Activated CD8-positive, alpha-beta memory T cell treated with anti-CD3 and anti-CD28 coated beads, Interleukin-2, amount 50 U/mL, for 48 hours (primary cell): ENCODE measurements around the gene SLC39A11.
"Not testable (repeated sequence)": the region's sequence is repeated elsewhere in the genome, so short reads cannot be mapped to it uniquely, and the experiment has no call there.

Experiments used
- DNase-seq: peaks from one replicate; pipeline ENCODE4 v3.0.0-alpha.2; 2020

Gene SLC39A11

GRCh38 chr17:72999474-72999873 lies 93.0 kb downstream of the SLC39A11 start:
- DNase-seq = not testable (repeated sequence)

- no peak for DNase-seq
These were observed 94.1 kb downstream of the SLC39A11 start for GRCh38 chr17:72998343-72998742.

DNA sequence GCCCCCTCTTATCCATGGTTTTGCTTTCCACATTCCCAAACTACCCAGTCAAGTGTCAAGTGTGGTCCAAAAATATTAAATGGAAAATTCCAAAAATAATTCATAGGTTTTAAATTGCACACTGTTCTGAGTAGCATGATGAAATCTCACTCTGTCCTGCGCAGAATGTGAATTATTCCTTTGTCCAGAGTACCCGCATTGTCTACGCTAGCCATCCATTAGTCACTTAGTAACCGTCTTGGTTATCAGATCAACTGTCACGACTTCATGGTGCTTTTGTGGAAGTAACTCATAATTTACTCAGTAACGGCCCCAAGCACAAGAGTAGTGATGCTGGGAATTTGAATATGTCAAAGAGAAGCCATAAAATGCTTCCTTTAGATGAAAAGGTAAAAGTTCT lies 94.9 kb downstream of the SLC39A11 start:
- no peak for DNase-seq

GRCh38 chr17:72996791-72997190 lies 95.7 kb downstream of the SLC39A11 start:
- DNase-seq = no peak

GRCh38 chr17:72995008-72995656 lies 97.4 kb downstream of the SLC39A11 start:
- no peak for DNase-seq

- not testable (repeated sequence) for DNase-seq
These were observed 99.6 kb downstream of the SLC39A11 start for GRCh38 chr17:72992783-72993467.

- no peak for DNase-seq
These were observed 100.8 kb downstream of the SLC39A11 start for GRCh38 chr17:72991651-72992050.

GRCh38 chr17:72989074-72989610 lies 103.3 kb downstream of the SLC39A11 start:
- no peak for DNase-seq

DNA sequence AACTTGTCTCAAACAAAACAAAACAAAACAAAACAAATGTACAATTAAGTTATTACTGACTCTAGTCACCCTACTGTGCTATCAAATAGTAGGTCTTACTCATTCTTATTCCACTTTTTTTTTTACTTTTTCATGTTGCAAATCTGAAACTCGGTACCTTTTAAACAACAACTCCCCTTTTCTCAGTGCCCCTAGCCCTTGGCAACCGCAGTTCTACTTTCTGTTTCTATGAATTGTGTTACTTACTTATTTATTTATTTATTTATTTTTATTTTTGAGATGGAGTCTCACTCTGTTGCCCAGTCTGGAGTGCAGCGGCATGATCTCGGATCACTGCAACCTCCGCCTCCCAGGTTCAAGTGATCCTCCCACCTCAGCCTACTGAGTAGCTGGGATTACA lies 104.0 kb downstream of the SLC39A11 start:
- DNase-seq = no peak

DNA sequence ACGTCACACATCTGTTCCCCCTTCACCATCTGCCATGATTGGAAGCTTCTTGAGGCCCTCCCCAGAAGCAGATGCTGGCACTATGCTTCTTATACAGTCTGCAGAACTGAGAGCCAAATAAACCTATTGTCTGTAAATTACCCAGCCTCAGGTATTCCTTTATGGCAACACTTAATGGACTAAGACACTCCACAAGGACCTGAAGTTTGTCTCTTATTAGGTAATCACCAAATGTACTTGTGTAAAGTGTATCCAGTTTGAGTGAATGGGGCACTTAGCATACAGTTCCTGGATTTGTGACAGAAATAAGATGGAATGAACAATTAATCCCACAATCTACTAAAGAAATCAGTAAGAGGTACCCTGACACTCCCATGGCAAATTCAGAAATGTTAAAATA lies 105.3 kb downstream of the SLC39A11 start:
- DNase-seq = no peak

DNA sequence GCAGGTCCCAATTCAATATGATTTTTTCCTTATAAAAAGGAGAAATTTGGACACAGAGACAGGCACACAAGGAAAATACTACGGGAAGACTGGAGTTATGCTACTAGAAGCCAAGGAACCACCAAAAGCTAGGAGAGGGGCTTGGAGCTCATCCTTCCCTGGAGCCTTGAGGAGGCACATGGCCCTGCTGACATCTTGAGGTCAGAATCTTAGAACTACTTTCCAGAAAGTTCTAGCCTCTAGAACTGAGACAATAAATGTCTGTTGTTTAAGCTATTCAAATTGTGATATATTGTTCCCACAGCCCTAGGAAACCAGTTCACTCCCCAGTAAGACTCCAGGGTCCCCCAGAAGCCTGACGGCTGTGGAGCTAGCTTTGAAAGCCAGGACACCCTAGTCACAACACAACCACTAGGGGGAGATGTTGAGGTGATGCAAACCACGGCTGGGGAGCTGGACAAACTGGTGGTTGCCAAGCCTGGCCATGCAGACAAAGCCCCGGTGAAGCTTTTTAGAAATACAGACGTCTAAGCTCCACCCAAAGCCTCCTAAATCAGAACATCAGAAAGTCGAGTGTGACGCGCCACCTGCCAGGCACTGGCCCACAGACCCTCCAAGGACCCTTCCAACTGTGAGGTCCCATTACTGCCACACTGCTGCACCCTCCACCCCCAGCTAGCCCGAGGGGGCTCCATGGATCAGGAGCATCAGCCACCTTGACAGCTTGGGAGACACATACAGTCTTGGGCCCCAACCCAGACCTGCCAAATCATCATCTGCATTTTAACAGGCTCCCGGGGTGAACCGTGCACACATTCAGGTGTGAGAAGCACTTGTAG lies 106.4 kb downstream of the SLC39A11 start:
- peak; percentile 73 for DNase-seq

DNA sequence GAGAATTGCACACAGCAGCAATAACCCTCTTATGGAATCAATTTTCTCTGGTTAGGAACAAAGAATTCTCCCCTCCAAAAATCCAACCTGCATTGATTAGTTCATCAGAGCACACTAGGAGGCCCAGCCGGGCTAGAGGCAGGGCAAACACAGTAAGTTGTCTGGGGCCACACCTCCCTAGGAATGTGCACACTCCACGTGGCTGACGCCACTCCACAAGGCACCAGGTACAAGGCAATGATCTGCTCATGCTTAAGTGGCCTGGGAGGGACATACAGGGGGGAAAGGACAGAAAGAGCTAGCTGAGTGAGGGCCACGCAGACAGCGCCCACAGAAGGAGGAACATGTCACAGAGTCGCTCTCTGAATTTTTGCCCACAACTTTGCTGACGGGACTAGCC lies 107.6 kb downstream of the SLC39A11 start:
- no peak for DNase-seq

DNA sequence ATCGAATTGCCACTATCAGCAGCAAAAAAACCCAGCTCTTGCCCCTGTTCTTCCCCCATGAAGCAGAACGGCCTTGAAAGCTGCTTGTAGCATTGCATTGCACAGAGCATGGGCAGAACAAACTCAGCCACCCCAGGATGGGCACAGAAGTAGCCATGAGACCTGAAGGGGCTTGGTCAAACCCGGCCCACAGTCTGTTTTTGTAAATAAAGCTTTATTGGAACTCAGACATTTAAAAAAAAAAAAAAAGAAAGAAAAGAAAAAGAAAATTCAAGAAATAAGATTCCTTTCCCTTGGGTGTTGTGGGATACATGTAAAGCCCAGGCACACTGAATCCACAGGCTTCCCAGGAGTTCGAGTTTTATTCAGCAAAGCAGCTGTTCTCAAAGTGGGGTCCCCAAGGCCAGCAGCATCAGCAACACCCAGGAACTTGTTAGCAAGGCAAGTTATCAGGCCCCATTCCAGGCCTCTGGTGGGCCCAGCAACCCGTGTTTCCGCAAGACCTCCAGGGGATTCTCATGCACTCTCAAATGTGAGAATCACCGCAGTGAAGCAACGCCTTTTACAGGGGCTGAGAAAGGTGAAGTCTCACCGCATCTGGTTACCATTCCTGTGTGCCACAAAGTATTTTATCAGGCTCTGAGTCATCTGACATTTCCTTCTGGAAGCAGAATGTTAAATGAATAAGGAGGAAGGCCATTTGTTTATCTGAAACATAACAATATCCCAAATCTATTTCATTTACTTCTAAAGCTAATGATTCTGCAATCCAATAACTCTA lies 108.2 kb downstream of the SLC39A11 start:
- DNase-seq = no peak

DNA sequence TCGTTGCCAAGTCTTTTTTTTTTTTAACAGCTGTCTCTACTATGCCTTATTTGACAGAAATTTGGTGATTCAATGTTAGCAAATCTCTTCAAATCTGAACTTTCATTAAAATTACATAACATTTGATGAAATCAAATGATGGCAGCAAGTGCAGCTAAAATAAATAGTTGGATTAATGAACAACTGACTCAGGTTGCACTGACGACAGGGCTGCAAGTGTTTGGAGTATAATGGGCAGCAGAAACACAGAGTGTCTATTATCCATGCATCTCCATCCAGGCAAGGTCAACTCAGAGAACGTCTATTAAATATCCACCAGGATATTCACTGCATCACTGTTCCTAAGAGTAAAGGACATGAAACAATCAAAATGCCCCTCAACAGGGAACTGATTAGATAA lies 109.8 kb downstream of the SLC39A11 start:
- DNase-seq = no peak

DNA sequence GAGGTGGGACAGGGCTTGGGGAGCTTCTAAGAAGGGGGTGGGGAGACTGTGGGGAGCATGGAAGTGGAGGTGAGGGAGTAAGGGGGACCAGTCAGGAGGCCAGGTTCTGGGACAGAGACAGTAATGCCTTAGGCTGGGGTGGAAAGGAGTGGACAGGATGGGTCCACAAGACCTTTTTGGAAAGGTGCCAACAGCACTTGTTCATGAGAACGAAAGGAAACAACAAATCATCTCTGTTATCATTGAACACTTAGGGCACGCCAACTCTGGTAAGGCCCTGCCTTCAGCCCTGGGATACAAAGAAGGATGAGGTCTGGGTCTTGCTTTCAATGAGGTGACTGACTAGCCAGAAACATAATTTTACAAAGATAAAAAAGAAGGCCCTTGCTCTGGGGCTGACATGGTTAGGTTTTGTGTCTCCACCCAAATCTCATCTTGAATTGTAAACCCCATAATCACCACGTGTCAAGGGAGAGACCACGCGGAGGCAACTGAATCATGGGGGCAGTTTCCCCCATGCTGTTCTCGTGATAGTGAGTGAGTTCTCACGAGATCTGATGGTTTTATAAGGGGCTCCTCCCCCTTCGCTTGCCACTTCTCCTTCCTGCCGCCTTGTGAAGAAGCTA lies 113.8 kb downstream of the SLC39A11 start:
- DNase-seq = no peak

DNA sequence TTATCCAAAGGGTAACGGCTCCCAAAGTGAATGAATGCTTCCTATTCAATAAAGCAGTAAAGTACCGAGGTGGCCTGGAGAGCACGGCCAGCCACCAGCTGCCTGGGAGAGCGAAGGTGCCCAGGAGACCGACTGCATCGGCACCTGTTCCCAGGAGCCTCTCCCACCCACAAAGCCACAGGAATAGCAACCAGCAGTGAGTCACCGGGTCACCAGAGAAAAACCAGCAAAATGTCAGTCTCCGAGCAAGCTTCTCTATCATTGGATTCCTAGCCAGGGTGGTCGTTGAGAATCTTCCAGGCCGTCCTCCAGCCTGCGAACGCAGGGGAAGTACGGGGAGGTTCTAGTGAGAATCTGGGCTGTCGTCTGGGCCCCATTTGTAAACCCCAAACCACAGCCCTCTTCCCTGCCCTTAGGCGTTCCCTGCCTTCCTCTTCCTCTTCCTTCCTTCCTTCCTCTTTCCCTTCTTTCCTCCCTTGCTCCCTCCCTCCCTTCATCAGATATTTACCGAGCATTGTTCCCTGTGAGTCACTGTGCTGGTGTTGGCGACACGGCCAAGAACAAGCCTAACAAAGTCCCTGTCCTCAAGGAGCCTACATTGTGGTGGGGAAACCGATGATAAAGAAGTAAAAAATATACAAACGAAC lies 114.6 kb downstream of the SLC39A11 start:
- no peak for DNase-seq

- no peak for DNase-seq
These were observed 115.3 kb downstream of the SLC39A11 start for GRCh38 chr17:72976971-72977770.

- DNase-seq = no peak
These were observed 117.0 kb downstream of the SLC39A11 start for GRCh38 chr17:72975509-72975908.

GRCh38 chr17:72974605-72975232 lies 117.8 kb downstream of the SLC39A11 start:
- no peak for DNase-seq

DNA sequence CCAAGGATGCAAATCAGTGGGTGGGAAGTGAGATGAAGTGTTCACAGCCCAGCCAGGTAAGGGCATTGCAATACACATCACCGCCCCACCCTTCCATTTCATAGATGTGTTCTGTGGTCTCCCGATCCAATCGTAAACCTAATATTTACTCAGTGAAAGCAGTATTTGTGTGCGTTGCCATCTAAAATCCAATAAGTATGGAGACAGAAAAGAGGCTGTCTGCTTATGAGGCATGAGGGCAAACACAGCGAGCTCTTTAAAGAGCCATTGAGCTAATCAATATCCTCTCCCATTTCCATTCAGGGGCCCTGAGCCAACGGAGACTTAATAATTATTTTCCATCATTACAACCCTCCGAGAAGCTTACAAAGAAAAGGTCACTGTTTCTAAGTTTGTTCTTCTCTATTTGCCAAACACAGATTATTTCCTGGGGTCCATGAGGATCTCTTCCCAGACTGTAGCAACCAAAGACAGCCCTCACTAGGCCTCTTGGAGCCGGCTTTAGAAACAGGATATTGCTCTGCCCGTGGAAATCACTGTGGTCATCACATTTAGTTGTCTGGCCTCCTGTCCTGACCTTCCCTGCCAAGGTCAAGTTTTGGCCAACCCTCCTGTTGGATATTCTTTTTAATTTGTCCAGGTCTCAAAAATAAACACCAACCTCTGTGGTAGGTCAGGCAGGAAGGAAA lies 120.1 kb downstream of the SLC39A11 start:
- DNase-seq = no peak
